Naive thymus-derived CD4-positive, alpha-beta T cell (primary cell): Measurements from ENCODE around the gene LTO1. TPM values are rescaled to one million over a fixed set of nuclear protein-coding genes. Genes with fewer than 3 reads are reported as not detected.

Experiments
- ATAC-seq: fragments of 150-1000 bp; cut with Tn5 transposase; 2 replicates; pipeline ENCODE4 v1.10.0; 2021; ENCODE audit warnings: mild to moderate bottlenecking, moderate library complexity
- CTCF ChIA-PET: fragments of 350-600 bp; sonication (Branson Sonifier 250); formaldehyde crosslinking; loops from one replicate; lab custom pipeline; 2021; ENCODE audit warnings: antibody characterized with exemption; lab: Charles Lee
- POLR2A ChIA-PET: fragments of 350-600 bp; sonication (Branson Sonifier 250); formaldehyde crosslinking; loops from one replicate; lab custom pipeline; 2021; ENCODE audit warnings: antibody characterized with exemption, inconsistent platforms; lab: Charles Lee
- DNase-seq, 9 donors: peaks; one replicate each; pipeline versions ENCODE4 v3.0.0 to v3.0.0-alpha.2; 2020 to 2022; ENCODE audit warnings: mixed read lengths in 1 of 9
- H3K27ac ChIP-seq: one replicate; pipeline ENCODE4 v1.7.0; 2013; ENCODE audit warnings: mild to moderate bottlenecking, low read depth, low read length, moderate library complexity
- H3K27me3 ChIP-seq, 2 donors: one replicate each; pipeline ENCODE4 v1.7.0; 2013; ENCODE audit warnings: low read length in 2 of 2, mild to moderate bottlenecking in 2 of 2, moderate library complexity in 2 of 2; ENCODE audit not compliant: control insufficient read depth in 2 of 2, insufficient read depth in 2 of 2
- H3K36me3 ChIP-seq, 3 experiments: 1 replicate in 2 of 3; 2 replicates in 1 of 3; pipeline ENCODE4 v1.7.0; 2013; ENCODE audit warnings: low read length in 3 of 3, mild to moderate bottlenecking in 3 of 3, moderate library complexity in 1 of 3; ENCODE audit not compliant: insufficient read depth in 3 of 3, control insufficient read depth in 2 of 3
- H3K4me1 ChIP-seq, 2 donors: one replicate each; pipeline ENCODE4 v1.7.0; 2013; ENCODE audit warnings: low read length in 2 of 2, mild to moderate bottlenecking in 2 of 2, moderate library complexity in 1 of 2; ENCODE audit not compliant: control insufficient read depth in 2 of 2, insufficient read depth in 2 of 2
- H3K4me3 ChIP-seq: 2 replicates; pipeline ENCODE4 v1.7.0; 2013; ENCODE audit warnings: mild to moderate bottlenecking, low read length
- H3K9me3 ChIP-seq, 3 experiments: 1 replicate in 2 of 3; 2 replicates in 1 of 3; pipeline ENCODE4 v1.7.0; 2013; ENCODE audit warnings: low read length in 3 of 3; ENCODE audit not compliant: control insufficient read depth in 2 of 3
- H3K27ac Mint-ChIP-seq, 9 donors: one replicate each; pipeline ENCODE4 v1.8.0; 2020 to 2022; ENCODE audit warnings: mixed read lengths in 9 of 9, mild to moderate bottlenecking in 8 of 9, moderate library complexity in 5 of 9, inconsistent platforms in 2 of 9
- H3K27me3 Mint-ChIP-seq, 5 donors: one replicate each; pipeline ENCODE4 v1.8.0; 2021 to 2022; ENCODE audit warnings: mixed read lengths in 5 of 5, mild to moderate bottlenecking in 1 of 5
- H3K36me3 Mint-ChIP-seq, 5 donors: one replicate each; pipeline ENCODE4 v1.8.0; 2020 to 2022; ENCODE audit warnings: mixed read lengths in 5 of 5, mild to moderate bottlenecking in 3 of 5, inconsistent platforms in 1 of 5
- H3K4me1 Mint-ChIP-seq, 7 donors: one replicate each; pipeline ENCODE4 v1.8.0; 2020 to 2022; ENCODE audit warnings: mixed read lengths in 7 of 7, mild to moderate bottlenecking in 3 of 7, inconsistent platforms in 1 of 7
- H3K4me3 Mint-ChIP-seq, 10 donors: one replicate each; pipeline ENCODE4 v1.8.0; 2020 to 2022; ENCODE audit warnings: mild to moderate bottlenecking in 10 of 10, mixed read lengths in 10 of 10, moderate library complexity in 6 of 10, inconsistent platforms in 2 of 10
- H3K9me3 Mint-ChIP-seq, 11 donors: one replicate each; pipeline ENCODE4 v1.8.0; 2020 to 2022; ENCODE audit warnings: mixed read lengths in 11 of 11, mild to moderate bottlenecking in 4 of 11, inconsistent platforms in 1 of 11, moderate library complexity in 1 of 11
- intact Hi-C, 2 donors: fragments of 100-400 bp; cut with micrococcal nuclease; formaldehyde crosslinking; loops; one replicate each; pipeline ENCODE4 v1.15.1; 2023
- polyA plus RNA-seq, 2 donors: library from polyadenylated mRNA; unstranded; fragments of 300-500 nt; fragmentation: Illumina TruSeq; gene quantifications; one replicate each; pipeline ENCODE4 v1.2.3, GENCODE V29; 2021
- total RNA-seq, 6 experiments: library from RNA in 5 of 6; stranded (reverse) in 5 of 6; gene quantifications; 1 replicate in 5 of 6; 2 replicates in 1 of 6; pipeline ENCODE4 v1.2.3 and lab custom pipeline; 2021 to 2026

LTO1 gene
- total and polyA plus RNA-seq, 7 experiments from 2014 or later, result 19.1 to 75.6 (median 33.4) TPM

GRCh38 chr11:69654001-69654659 is 21.0 kb downstream of the LTO1 start:
- no peaks in the 10 kb centered on the region for H3K9me3 ChIP-seq
- no peak overlapping the region for H3K4me3 Mint-ChIP-seq
- no peak overlapping the region for H3K27ac Mint-ChIP-seq
- H3K27ac ChIP-seq, result no peak overlapping the region
- no peaks in the 10 kb centered on the region for H3K36me3 ChIP-seq
- ChIA-PET CTCF (no interaction called here), POLR2A (no interaction called here)
- no peaks in the 10 kb centered on the region for H3K27me3 Mint-ChIP-seq
- DNase-seq (no peak), ATAC-seq (no peak)
- no peaks in the 10 kb centered on the region for H3K9me3 Mint-ChIP-seq
- peaks cover 0 to 14% (median 0%) of the 10 kb centered on the region in 5 donors for H3K36me3 Mint-ChIP-seq
- intact Hi-C loops, result no loop called here
- no peaks in the 10 kb centered on the region for H3K4me1 ChIP-seq
- H3K4me1 Mint-ChIP-seq, result peaks cover 0 to 2% (median 0%) of the 10 kb centered on the region in 7 donors
- H3K27me3 ChIP-seq, result no peaks in the 10 kb centered on the region
- H3K4me3 ChIP-seq, result no peak overlapping the region

- CTCF ChIA-PET, result no interaction called here
Measured at GRCh38 chr11:69653406-69653960, 21.7 kb downstream of the LTO1 start.

GRCh38 chr11:69652999-69653398 is 22.2 kb downstream of the LTO1 start:
- ChIA-PET POLR2A (no interaction called here), CTCF (no interaction called here)
- no peak for ATAC-seq
- no peaks in the 10 kb centered on the region for H3K4me1 ChIP-seq
- no peaks in the 10 kb centered on the region for H3K36me3 ChIP-seq
- Mint-ChIP-seq H3K36me3 (peaks cover 0 to 14% (median 0%) of the 10 kb centered on the region in 5 donors), H3K27ac (no peak overlapping the region), H3K9me3 (no peaks in the 10 kb centered on the region), H3K4me3 (no peak overlapping the region), H3K27me3 (no peaks in the 10 kb centered on the region), H3K4me1 (peaks cover 0 to 2% (median 0%) of the 10 kb centered on the region in 7 donors)
- H3K27me3 ChIP-seq, result no peaks in the 10 kb centered on the region
- H3K4me3 ChIP-seq, result no peak overlapping the region
- H3K27ac ChIP-seq, result no peak overlapping the region
- intact Hi-C loops, result no loop called here
- H3K9me3 ChIP-seq, result no peaks in the 10 kb centered on the region
- no peak for DNase-seq

More at GRCh38 chr11:69653406-69653960, 21.7 kb downstream of the LTO1 start:
- H3K4me1 ChIP-seq, result no peaks in the 10 kb centered on the region
- H3K4me3 Mint-ChIP-seq, result no peak overlapping the region
- peaks cover 0 to 2% (median 0%) of the 10 kb centered on the region in 7 donors for H3K4me1 Mint-ChIP-seq
- H3K27ac ChIP-seq, result no peak overlapping the region
- H3K36me3 ChIP-seq, result no peaks in the 10 kb centered on the region
- intact Hi-C loops, result no loop called here
- H3K4me3 ChIP-seq, result no peak overlapping the region
- H3K27me3 Mint-ChIP-seq, result no peaks in the 10 kb centered on the region
- ATAC-seq (no peak), DNase-seq (no peak)
- H3K27me3 ChIP-seq, result no peaks in the 10 kb centered on the region
- H3K9me3 Mint-ChIP-seq, result no peaks in the 10 kb centered on the region
- no peaks in the 10 kb centered on the region for H3K9me3 ChIP-seq
- H3K36me3 Mint-ChIP-seq, result peaks cover 0 to 14% (median 0%) of the 10 kb centered on the region in 5 donors
- no peak overlapping the region for H3K27ac Mint-ChIP-seq
- POLR2A ChIA-PET, result no interaction called here

GRCh38 chr11:69651834-69652620 is 23.1 kb downstream of the LTO1 start:
- H3K9me3 ChIP-seq, result no peaks in the 10 kb centered on the region
- Mint-ChIP-seq H3K36me3 (peaks cover 0 to 14% (median 0%) of the 10 kb centered on the region in 5 donors), H3K27me3 (no peaks in the 10 kb centered on the region), H3K4me1 (peaks cover 0 to 2% (median 0%) of the 10 kb centered on the region in 7 donors), H3K4me3 (no peak overlapping the region), H3K27ac (no peak overlapping the region), H3K9me3 (no peaks in the 10 kb centered on the region)
- no peak overlapping the region for H3K27ac ChIP-seq
- H3K36me3 ChIP-seq, result no peaks in the 10 kb centered on the region
- H3K4me3 ChIP-seq, result no peak overlapping the region
- ATAC-seq (no peak), DNase-seq (no peak)
- POLR2A ChIA-PET, result no interaction called here
- H3K27me3 ChIP-seq, result no peaks in the 10 kb centered on the region
- CTCF ChIA-PET, result no interaction called here
- H3K4me1 ChIP-seq, result no peaks in the 10 kb centered on the region
- intact Hi-C loops, result no loop called here

GRCh38 chr11:69650832-69651344 is 24.3 kb downstream of the LTO1 start:
- POLR2A ChIA-PET, result no interaction called here
- DNase-seq, result no peak
- Histone ChIP-seq H3K36me3 (no peaks in the 10 kb centered on the region), H3K27me3 (no peaks in the 10 kb centered on the region), H3K9me3 (no peaks in the 10 kb centered on the region), H3K27ac (no peak overlapping the region), H3K4me3 (no peak overlapping the region), H3K4me1 (no peaks in the 10 kb centered on the region)
- CTCF ChIA-PET, result no interaction called here
- Mint-ChIP-seq H3K9me3 (no peaks in the 10 kb centered on the region), H3K27me3 (no peaks in the 10 kb centered on the region), H3K36me3 (peaks cover 0 to 14% (median 0%) of the 10 kb centered on the region in 5 donors), H3K4me3 (no peak overlapping the region), H3K4me1 (peaks cover 0 to 2% (median 0%) of the 10 kb centered on the region in 7 donors), H3K27ac (no peak overlapping the region)
- ATAC-seq, result no peak
- intact Hi-C loops, result no loop called here

GRCh38 chr11:69650081-69650831 is 24.9 kb downstream of the LTO1 start:
- H3K36me3 Mint-ChIP-seq, result peaks cover 0 to 14% (median 0%) of the 10 kb centered on the region in 5 donors
- no peak overlapping the region for H3K4me3 Mint-ChIP-seq
- intact Hi-C loops, result no loop called here
- Histone ChIP-seq H3K36me3 (no peaks in the 10 kb centered on the region), H3K4me3 (no peak overlapping the region), H3K27ac (no peak overlapping the region), H3K27me3 (no peaks in the 10 kb centered on the region), H3K4me1 (no peaks in the 10 kb centered on the region), H3K9me3 (no peaks in the 10 kb centered on the region)
- DNase-seq (no peak), ATAC-seq (no peak)
- ChIA-PET POLR2A (no interaction called here), CTCF (no interaction called here)
- H3K9me3 Mint-ChIP-seq, result no peaks in the 10 kb centered on the region
- no peak overlapping the region for H3K27ac Mint-ChIP-seq
- H3K4me1 Mint-ChIP-seq, result no peaks in the 10 kb centered on the region
- H3K27me3 Mint-ChIP-seq, result no peaks in the 10 kb centered on the region
